ENCODE data around the gene TUG1.

TUG1 gene

GRCh38 chr22:30990690-30991089, 21.6 kb downstream of the TUG1 start:
- TF ChIP-seq FOXP2 (optimal IDR thresholded peaks at IDR 0.05; ENCODE audit: borderline replicate concordance, extremely low read depth, extremely low read length, insufficient read depth) (no peak), TAF1 (IDR thresholded peaks at IDR 0.05; ENCODE audit: borderline replicate concordance, insufficient read depth, low read length) (no peak), SIN3A (IDR thresholded peaks at IDR 0.05; ENCODE audit: borderline replicate concordance, insufficient read depth, low read length) (no peak), REST (IDR thresholded peaks at IDR 0.05; ENCODE audit: insufficient read depth in 1 of 2, low read depth in 2 of 2, low read length in 2 of 2) (no peak)

- TF ChIP-seq SIN3A (IDR thresholded peaks at IDR 0.05; ENCODE audit: borderline replicate concordance, insufficient read depth, low read length), result no peak
- no peak for TF ChIP-seq REST (IDR thresholded peaks at IDR 0.05; ENCODE audit: insufficient read depth in 1 of 2, low read depth in 2 of 2, low read length in 2 of 2)
- TF ChIP-seq POLR2AphosphoS5 (IDR thresholded peaks at IDR 0.05; ENCODE audit: low read depth, low read length), result no peak
- TF ChIP-seq TAF1 (IDR thresholded peaks at IDR 0.05; ENCODE audit: borderline replicate concordance, insufficient read depth, low read length), result no peak
- no peak for TF ChIP-seq FOXP2 (optimal IDR thresholded peaks at IDR 0.05; ENCODE audit: borderline replicate concordance, extremely low read depth, extremely low read length, insufficient read depth)
These were observed 23.5 kb downstream of the TUG1 start for GRCh38 chr22:30992565-30992964.

- TF ChIP-seq POLR2AphosphoS5 (IDR thresholded peaks at IDR 0.05; ENCODE audit: low read depth, low read length), result no peak
- TF ChIP-seq SIN3A (IDR thresholded peaks at IDR 0.05; ENCODE audit: borderline replicate concordance, insufficient read depth, low read length), result no peak
- TF ChIP-seq TAF1 (IDR thresholded peaks at IDR 0.05; ENCODE audit: borderline replicate concordance, insufficient read depth, low read length), result no peak
- TF ChIP-seq FOXP2 (optimal IDR thresholded peaks at IDR 0.05; ENCODE audit: borderline replicate concordance, extremely low read depth, extremely low read length, insufficient read depth), result no peak
- TF ChIP-seq REST (IDR thresholded peaks at IDR 0.05; ENCODE audit: insufficient read depth in 1 of 2, low read depth in 2 of 2, low read length in 2 of 2), result no peak
These were observed 25.9 kb downstream of the TUG1 start for GRCh38 chr22:30994960-30995359.

GRCh38 chr22:30996462-30996861, 27.4 kb downstream of the TUG1 start:
- no peak for TF ChIP-seq TAF1 (IDR thresholded peaks at IDR 0.05; ENCODE audit: borderline replicate concordance, insufficient read depth, low read length)
- no peak for TF ChIP-seq POLR2AphosphoS5 (IDR thresholded peaks at IDR 0.05; ENCODE audit: low read depth, low read length)
- TF ChIP-seq REST (IDR thresholded peaks at IDR 0.05; ENCODE audit: insufficient read depth in 1 of 2, low read depth in 2 of 2, low read length in 2 of 2), result no peak
- no peak for TF ChIP-seq FOXP2 (optimal IDR thresholded peaks at IDR 0.05; ENCODE audit: borderline replicate concordance, extremely low read depth, extremely low read length, insufficient read depth)
- TF ChIP-seq SIN3A (IDR thresholded peaks at IDR 0.05; ENCODE audit: borderline replicate concordance, insufficient read depth, low read length), result no peak

GRCh38 chr22:30998329-30998728, 29.3 kb downstream of the TUG1 start:
- TF ChIP-seq TAF1 (IDR thresholded peaks at IDR 0.05; ENCODE audit: borderline replicate concordance, insufficient read depth, low read length) (no peak), POLR2AphosphoS5 (IDR thresholded peaks at IDR 0.05; ENCODE audit: low read depth, low read length) (no peak), FOXP2 (optimal IDR thresholded peaks at IDR 0.05; ENCODE audit: borderline replicate concordance, extremely low read depth, extremely low read length, insufficient read depth) (no peak), SIN3A (IDR thresholded peaks at IDR 0.05; ENCODE audit: borderline replicate concordance, insufficient read depth, low read length) (no peak), REST (IDR thresholded peaks at IDR 0.05; ENCODE audit: insufficient read depth in 1 of 2, low read depth in 2 of 2, low read length in 2 of 2) (no peak)

Data from PFSK-1 (cell line).